NCI-H187 (cell line): ENCODE measurements around the gene TGM3.

Experiments
- DNase-seq, 2 experiments: peaks; one replicate each; lab custom pipeline; 2025; lab: John Stamatoyannopoulos, UW

TGM3 gene

GRCh38 chr20:2336471-2336870 is 40.7 kb downstream of the TGM3 start:
- no peak for DNase-seq

GRCh38 chr20:2337142-2337541 is 41.3 kb downstream of the TGM3 start:
- no peak for DNase-seq

- DNase-seq = no peak
Observed at GRCh38 chr20:2338411-2339066, 42.7 kb downstream of the TGM3 start.

GRCh38 chr20:2340136-2340535 is 44.3 kb downstream of the TGM3 start:
- DNase-seq = no peak

GRCh38 chr20:2340823-2341222 is 45.0 kb downstream of the TGM3 start:
- DNase-seq = no peak

GRCh38 chr20:2341336-2341735 is 45.5 kb downstream of the TGM3 start:
- DNase-seq = no peak

GRCh38 chr20:2342243-2342642 is 46.4 kb downstream of the TGM3 start:
- DNase-seq = no peak

GRCh38 chr20:2346188-2346587 is 50.4 kb downstream of the TGM3 start:
- no peak for DNase-seq

GRCh38 chr20:2348336-2348735 is 52.5 kb downstream of the TGM3 start:
- DNase-seq = no peak

GRCh38 chr20:2349801-2350200 is 54.0 kb downstream of the TGM3 start:
- no peak for DNase-seq

GRCh38 chr20:2350606-2351005 is 54.8 kb downstream of the TGM3 start:
- DNase-seq = no peak

GRCh38 chr20:2353231-2353630 is 57.4 kb downstream of the TGM3 start:
- DNase-seq = no peak

GRCh38 chr20:2357114-2357513 is 61.3 kb downstream of the TGM3 start:
- DNase-seq = no peak

GRCh38 chr20:2358006-2358405 is 62.2 kb downstream of the TGM3 start:
- no peak for DNase-seq

- no peak for DNase-seq
Observed at GRCh38 chr20:2361035-2361593, 65.3 kb downstream of the TGM3 start.

- DNase-seq = no peak
Observed at GRCh38 chr20:2363187-2363586, 67.4 kb downstream of the TGM3 start.

GRCh38 chr20:2363587-2363986 is 67.8 kb downstream of the TGM3 start:
- no peak for DNase-seq

- no peak for DNase-seq
Observed at GRCh38 chr20:2364044-2364443, 68.2 kb downstream of the TGM3 start.

GRCh38 chr20:2365091-2365490 is 69.3 kb downstream of the TGM3 start:
- no peak for DNase-seq

GRCh38 chr20:2365666-2366065 is 69.9 kb downstream of the TGM3 start:
- no peak for DNase-seq

GRCh38 chr20:2368621-2369020 is 72.8 kb downstream of the TGM3 start:
- DNase-seq = no peak

- no peak for DNase-seq
Observed at GRCh38 chr20:2373098-2373497, 77.3 kb downstream of the TGM3 start.

- DNase-seq = no peak
Observed at GRCh38 chr20:2374346-2375125, 78.7 kb downstream of the TGM3 start.
